HG03521 (cell line): Measurements from ENCODE around the gene NDEL1.

ENCODE experiments used
- ATAC-seq: cut with Tn5 transposase; IDR thresholded peaks from one replicate; pipeline ENCODE4 v1.9.1; 2021; ENCODE audit warnings: mild to moderate bottlenecking, moderate library complexity; ENCODE audit not compliant: unreplicated experiment

The NDEL1 gene

GRCh38 chr17:8413938-8414337 lies 21.7 kb upstream of the NDEL1 start:
- no peak for ATAC-seq

- ATAC-seq: no peak
Observed at GRCh38 chr17:8417806-8418205, 17.9 kb upstream of the NDEL1 start.

- ATAC-seq: no peak
Observed at GRCh38 chr17:8418471-8418870, 17.2 kb upstream of the NDEL1 start.

GRCh38 chr17:8419305-8419704 lies 16.4 kb upstream of the NDEL1 start:
- ATAC-seq: no peak

GRCh38 chr17:8420041-8420934 lies 15.4 kb upstream of the NDEL1 start:
- no peak for ATAC-seq

GRCh38 chr17:8421571-8421970 lies 14.1 kb upstream of the NDEL1 start:
- ATAC-seq: no peak

GRCh38 chr17:8426094-8426720 lies 9.5 kb upstream of the NDEL1 start:
- ATAC-seq: no peak

- ATAC-seq: no peak
Observed at GRCh38 chr17:8426802-8427201, 8.9 kb upstream of the NDEL1 start.

GRCh38 chr17:8430966-8431365 lies 4.7 kb upstream of the NDEL1 start:
- no peak for ATAC-seq

- peak; percentile 37 for ATAC-seq
Observed at GRCh38 chr17:8436169-8436843, 622 bp downstream of the NDEL1 start.

- no peak for ATAC-seq
Observed at GRCh38 chr17:8436844-8437171, 1.1 kb downstream of the NDEL1 start.

GRCh38 chr17:8438441-8438840 lies 2.8 kb downstream of the NDEL1 start:
- no peak for ATAC-seq

- ATAC-seq: no peak
Observed at GRCh38 chr17:8439681-8440080, 4.0 kb downstream of the NDEL1 start.

GRCh38 chr17:8441690-8442089 lies 6.0 kb downstream of the NDEL1 start:
- no peak for ATAC-seq

GRCh38 chr17:8442310-8442709 lies 6.6 kb downstream of the NDEL1 start:
- no peak for ATAC-seq

- no peak for ATAC-seq
Observed at GRCh38 chr17:8443756-8444155, 8.1 kb downstream of the NDEL1 start.

- ATAC-seq: no peak
Observed at GRCh38 chr17:8444494-8444893, 8.8 kb downstream of the NDEL1 start.

GRCh38 chr17:8445536-8445935 lies 9.9 kb downstream of the NDEL1 start:
- no peak for ATAC-seq

- ATAC-seq: no peak
Observed at GRCh38 chr17:8447799-8448198, 12.1 kb downstream of the NDEL1 start.

- ATAC-seq: no peak
Observed at GRCh38 chr17:8448310-8448709, 12.6 kb downstream of the NDEL1 start.

GRCh38 chr17:8451933-8452614 lies 16.4 kb downstream of the NDEL1 start:
- no peak for ATAC-seq
